ENCODE data around the gene TRAPPC2B. TPM values are rescaled to one million over a fixed set of nuclear protein-coding genes. Genes with fewer than 3 reads are reported as not detected.
A peak's percentile ranks its signal among the peaks of the same experiment; 100 is the strongest.

The TRAPPC2B gene
- total and polyA plus RNA-seq, 2 of the 13 experiments (the other 11 are each of a cell fraction or from before 2014, with no cell fraction given), result 13.3 to 17.7 TPM

DNA sequence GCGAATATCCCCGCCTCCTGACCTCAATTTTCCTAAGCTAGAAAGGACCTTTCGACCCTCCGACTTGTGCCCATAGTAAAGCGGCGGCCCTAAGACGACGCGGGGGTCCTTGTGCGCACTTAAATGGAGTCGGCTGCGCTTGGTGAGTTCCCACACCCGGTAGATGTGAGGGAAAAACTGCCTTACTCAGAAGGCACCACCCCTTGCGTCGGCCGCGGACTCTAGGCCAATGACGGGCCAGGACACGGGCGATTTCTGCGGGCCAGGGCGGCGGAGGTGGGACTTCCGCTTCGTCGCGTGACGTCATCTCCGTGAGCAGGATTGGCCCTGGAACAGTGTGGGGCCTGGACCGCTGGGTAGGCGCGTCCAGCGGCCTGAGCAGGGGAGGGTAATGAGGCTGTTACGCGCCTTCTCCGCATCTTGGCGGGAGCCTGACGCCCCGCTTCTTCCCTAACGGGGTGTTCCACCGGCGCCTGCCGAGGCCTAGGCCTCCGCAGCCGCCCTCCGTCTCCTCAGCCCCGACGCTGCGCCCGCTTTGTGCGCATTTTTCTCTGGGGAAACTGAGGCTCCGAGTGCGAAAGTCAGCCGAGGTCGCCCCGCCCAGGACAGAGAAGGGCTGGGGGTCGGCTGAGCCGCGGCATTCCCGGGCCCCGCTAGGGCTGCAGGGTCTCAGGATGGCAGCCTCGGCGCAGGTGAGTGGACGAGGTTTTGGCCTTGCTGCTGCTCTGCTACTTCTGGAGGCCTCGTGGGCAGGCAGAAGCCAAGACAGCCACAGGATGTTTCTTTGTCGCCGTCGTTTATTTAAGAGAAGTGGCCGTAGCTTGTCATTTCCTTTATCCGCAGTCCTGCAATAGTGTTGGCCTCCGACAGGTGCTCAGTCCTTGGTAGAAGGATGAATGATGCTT is 42.9 kb upstream of the TRAPPC2B start, which contains the start of gene ZNF543 (continued):
- peak; percentile 44; the same call in 1 of the 2 replicates for TF ChIP-seq ARNT2 (CRISPR knock-in tag; IDR thresholded peaks at IDR 0.05; ENCODE audit: low read depth)
- no peak for TF ChIP-seq JDP2 (CRISPR knock-in tag; IDR thresholded peaks at IDR 0.05; ENCODE audit: borderline replicate concordance)
- no peak for TF ChIP-seq MED13 (CRISPR knock-in tag; IDR thresholded peaks at IDR 0.05)
- TF ChIP-seq KDM1A (CRISPR knock-in tag; IDR thresholded peaks at IDR 0.05), result no peak
- TF ChIP-seq, protein P1, sequence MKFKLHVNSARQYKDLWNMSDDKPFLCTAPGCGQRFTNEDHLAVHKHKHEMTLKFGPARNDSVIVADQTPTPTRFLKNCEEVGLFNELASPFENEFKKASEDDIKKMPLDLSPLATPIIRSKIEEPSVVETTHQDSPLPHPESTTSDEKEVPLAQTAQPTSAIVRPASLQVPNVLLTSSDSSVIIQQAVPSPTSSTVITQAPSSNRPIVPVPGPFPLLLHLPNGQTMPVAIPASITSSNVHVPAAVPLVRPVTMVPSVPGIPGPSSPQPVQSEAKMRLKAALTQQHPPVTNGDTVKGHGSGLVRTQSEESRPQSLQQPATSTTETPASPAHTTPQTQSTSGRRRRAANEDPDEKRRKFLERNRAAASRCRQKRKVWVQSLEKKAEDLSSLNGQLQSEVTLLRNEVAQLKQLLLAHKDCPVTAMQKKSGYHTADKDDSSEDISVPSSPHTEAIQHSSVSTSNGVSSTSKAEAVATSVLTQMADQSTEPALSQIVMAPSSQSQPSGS (CRISPR knock-in tag; IDR thresholded peaks at IDR 0.05), result peak; percentile 96
- TF ChIP-seq ZNF552 (CRISPR knock-in tag; IDR thresholded peaks at IDR 0.05; ENCODE audit: borderline replicate concordance), result no peak
- TF ChIP-seq, protein P2, sequence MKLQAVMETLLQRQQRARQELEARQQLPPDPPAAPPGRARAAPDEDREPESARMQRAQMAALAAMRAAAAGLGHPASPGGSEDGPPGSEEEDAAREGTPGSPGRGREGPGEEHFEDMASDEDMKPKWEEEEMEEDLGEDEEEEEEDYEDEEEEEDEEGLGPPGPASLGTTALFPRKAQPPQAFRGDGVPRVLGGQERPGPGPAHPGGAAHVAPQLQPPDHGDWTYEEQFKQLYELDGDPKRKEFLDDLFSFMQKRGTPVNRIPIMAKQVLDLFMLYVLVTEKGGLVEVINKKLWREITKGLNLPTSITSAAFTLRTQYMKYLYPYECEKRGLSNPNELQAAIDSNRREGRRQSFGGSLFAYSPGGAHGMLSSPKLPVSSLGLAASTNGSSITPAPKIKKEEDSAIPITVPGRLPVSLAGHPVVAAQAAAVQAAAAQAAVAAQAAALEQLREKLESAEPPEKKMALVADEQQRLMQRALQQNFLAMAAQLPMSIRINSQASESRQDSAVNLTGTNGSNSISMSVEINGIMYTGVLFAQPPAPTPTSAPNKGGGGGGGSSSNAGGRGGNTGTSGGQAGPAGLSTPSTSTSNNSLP (IDR thresholded peaks at IDR 0.05; ENCODE audit: low read depth, low read length), result no peak
- TF ChIP-seq SMYD3 (CRISPR knock-in tag; IDR thresholded peaks at IDR 0.05), result no peak
- TF ChIP-seq, protein P3, sequence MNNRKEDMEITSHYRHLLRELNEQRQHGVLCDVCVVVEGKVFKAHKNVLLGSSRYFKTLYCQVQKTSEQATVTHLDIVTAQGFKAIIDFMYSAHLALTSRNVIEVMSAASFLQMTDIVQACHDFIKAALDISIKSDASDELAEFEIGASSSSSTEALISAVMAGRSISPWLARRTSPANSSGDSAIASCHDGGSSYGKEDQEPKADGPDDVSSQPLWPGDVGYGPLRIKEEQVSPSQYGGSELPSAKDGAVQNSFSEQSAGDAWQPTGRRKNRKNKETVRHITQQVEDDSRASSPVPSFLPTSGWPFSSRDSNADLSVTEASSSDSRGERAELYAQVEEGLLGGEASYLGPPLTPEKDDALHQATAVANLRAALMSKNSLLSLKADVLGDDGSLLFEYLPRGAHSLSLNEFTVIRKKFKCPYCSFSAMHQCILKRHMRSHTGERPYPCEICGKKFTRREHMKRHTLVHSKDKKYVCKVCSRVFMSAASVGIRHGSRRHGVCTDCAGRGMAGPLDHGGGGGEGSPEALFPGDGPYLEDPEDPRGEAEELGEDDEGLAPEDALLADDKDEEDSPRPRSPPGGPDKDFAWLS (CRISPR knock-in tag; IDR thresholded peaks at IDR 0.05; ENCODE audit: borderline replicate concordance), result no peak
- peak; percentile 28 for TF ChIP-seq XRCC5 (optimal IDR thresholded peaks at IDR 0.05; ENCODE audit: low read length)
- no peak for TF ChIP-seq KDM6A (CRISPR knock-in tag; IDR thresholded peaks at IDR 0.05; ENCODE audit: low read depth)
- TF ChIP-seq, protein P4, sequence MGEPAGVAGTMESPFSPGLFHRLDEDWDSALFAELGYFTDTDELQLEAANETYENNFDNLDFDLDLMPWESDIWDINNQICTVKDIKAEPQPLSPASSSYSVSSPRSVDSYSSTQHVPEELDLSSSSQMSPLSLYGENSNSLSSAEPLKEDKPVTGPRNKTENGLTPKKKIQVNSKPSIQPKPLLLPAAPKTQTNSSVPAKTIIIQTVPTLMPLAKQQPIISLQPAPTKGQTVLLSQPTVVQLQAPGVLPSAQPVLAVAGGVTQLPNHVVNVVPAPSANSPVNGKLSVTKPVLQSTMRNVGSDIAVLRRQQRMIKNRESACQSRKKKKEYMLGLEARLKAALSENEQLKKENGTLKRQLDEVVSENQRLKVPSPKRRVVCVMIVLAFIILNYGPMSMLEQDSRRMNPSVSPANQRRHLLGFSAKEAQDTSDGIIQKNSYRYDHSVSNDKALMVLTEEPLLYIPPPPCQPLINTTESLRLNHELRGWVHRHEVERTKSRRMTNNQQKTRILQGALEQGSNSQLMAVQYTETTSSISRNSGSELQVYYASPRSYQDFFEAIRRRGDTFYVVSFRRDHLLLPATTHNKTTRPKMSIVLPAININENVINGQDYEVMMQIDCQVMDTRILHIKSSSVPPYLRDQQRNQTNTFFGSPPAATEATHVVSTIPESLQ (CRISPR knock-in tag; conservative IDR thresholded peaks at IDR 0.05), result no peak
- TF ChIP-seq SMAD1 (CRISPR knock-in tag; IDR thresholded peaks at IDR 0.05; ENCODE audit: borderline replicate concordance, low read depth), result no peak
- TF ChIP-seq FOXP1 (IDR thresholded peaks at IDR 0.05), result no peak
- no peak for TF ChIP-seq FOXP1 (CRISPR knock-in tag; IDR thresholded peaks at IDR 0.05)
- no peak for TF ChIP-seq REXO4 (CRISPR knock-in tag; IDR thresholded peaks at IDR 0.05; ENCODE audit: borderline replicate concordance)
- TF ChIP-seq ZNF737 (CRISPR knock-in tag; IDR thresholded peaks at IDR 0.05; ENCODE audit: borderline replicate concordance), result no peak
- 0 out of 2 replicates have a peak, but pooled peaks have one; percentile 64 for TF ChIP-seq ZNF253 (CRISPR knock-in tag; IDR thresholded peaks at IDR 0.05; ENCODE audit: borderline replicate concordance)
- TF ChIP-seq, protein P5, sequence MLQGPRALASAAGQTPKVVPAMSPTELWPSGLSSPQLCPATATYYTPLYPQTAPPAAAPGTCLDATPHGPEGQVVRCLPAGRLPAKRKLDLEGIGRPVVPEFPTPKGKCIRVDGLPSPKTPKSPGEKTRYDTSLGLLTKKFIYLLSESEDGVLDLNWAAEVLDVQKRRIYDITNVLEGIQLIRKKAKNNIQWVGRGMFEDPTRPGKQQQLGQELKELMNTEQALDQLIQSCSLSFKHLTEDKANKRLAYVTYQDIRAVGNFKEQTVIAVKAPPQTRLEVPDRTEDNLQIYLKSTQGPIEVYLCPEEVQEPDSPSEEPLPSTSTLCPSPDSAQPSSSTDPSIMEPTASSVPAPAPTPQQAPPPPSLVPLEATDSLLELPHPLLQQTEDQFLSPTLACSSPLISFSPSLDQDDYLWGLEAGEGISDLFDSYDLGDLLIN (CRISPR knock-in tag; IDR thresholded peaks at IDR 0.05; ENCODE audit: borderline replicate concordance), result no peak
- no peak for TF ChIP-seq NCOR1 (IDR thresholded peaks at IDR 0.05; ENCODE audit: borderline replicate concordance, low read length)
- TF ChIP-seq, protein P6, sequence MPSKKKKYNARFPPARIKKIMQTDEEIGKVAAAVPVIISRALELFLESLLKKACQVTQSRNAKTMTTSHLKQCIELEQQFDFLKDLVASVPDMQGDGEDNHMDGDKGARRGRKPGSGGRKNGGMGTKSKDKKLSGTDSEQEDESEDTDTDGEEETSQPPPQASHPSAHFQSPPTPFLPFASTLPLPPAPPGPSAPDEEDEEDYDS (CRISPR knock-in tag; IDR thresholded peaks at IDR 0.05), result peak; percentile 73
